ENCODE measurements around the gene GJA9. TPM values are rescaled to one million over a fixed set of nuclear protein-coding genes. Genes with fewer than 3 reads are reported as not detected.
"Not testable (repeated sequence)": the region's sequence is repeated elsewhere in the genome, so short reads cannot be mapped to it uniquely, and the experiment has no call there.

GJA9 gene
- total and polyA plus RNA-seq, 7 experiments from 2014 or later = not detected

DNA sequence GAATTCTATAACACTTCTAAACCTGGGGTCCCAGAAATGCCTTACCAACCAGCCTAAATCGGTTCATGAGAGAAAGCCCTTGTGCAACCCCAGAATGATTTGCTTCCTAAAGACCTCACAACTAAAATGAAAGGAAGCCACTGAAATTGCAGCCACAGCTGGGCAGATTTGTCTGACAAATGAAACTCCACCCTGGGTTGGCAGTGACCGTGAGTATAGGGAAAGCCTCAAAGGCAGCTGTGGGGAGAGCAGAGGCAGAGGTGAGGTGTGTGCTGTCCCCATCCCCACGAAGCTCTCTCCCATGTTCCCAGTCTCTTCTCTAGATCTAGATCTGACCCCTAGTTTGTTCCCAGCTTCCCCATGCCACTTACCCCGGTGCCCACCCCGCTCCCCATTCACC is 37.2 kb upstream of the GJA9 start:
- ChIA-PET POLR2A (no interaction called here), CTCF (no interaction called here)
- Histone ChIP-seq H3K27ac (ENCODE audit: low read depth, low read length) (no peak overlapping the region), H3K9me3 (ENCODE audit: control insufficient read depth in 2 of 3, low read length in 3 of 3) (no peaks in the 10 kb centered on the region), H3K4me1 (ENCODE audit: control insufficient read depth in 2 of 2, insufficient read depth in 2 of 2, low read length in 2 of 2) (no peaks in the 10 kb centered on the region), H3K36me3 (ENCODE audit: control insufficient read depth in 2 of 3, insufficient read depth in 3 of 3, low read length in 3 of 3) (no peaks in the 10 kb centered on the region), H3K27me3 (ENCODE audit: control insufficient read depth in 2 of 2, insufficient read depth in 2 of 2, low read length in 2 of 2) (no peaks in the 10 kb centered on the region), H3K4me3 (ENCODE audit: low read length) (no peak overlapping the region)
- peaks cover 0 to 3% (median 0%) of the 10 kb centered on the region in 7 donors for H3K4me1 Mint-ChIP-seq
- intact Hi-C loops (cut with micrococcal nuclease) = no loop called here
- H3K9me3 Mint-ChIP-seq = peaks cover 0 to 1% (median 0%) of the 10 kb centered on the region in 11 donors
- no peak overlapping the region for H3K4me3 Mint-ChIP-seq
- no peak overlapping the region for H3K27ac Mint-ChIP-seq
- no peak for ATAC-seq
- no peak for DNase-seq
- peaks cover 0 to 5% (median 0%) of the 10 kb centered on the region in 5 donors for H3K36me3 Mint-ChIP-seq
- no peaks in the 10 kb centered on the region for H3K27me3 Mint-ChIP-seq

DNA sequence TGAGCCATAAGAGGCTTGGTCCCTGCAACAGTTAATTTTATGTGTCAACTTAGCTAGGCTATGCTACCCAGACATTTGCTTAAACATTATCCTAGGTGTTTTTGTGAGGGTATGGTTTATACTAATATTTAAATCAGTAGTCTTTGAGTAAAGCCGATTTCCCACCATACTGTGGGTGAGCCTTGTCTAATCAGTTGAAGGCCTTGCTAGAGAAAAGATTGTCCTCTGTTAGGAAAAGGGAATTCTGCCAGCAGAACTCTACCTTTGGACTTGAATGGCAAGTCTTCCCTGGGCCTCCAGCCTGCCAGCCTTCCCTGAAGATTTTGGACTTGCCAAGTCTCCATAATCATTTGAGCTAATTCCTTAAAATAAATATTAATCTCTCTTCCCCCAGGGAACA is 36.4 kb upstream of the GJA9 start:
- no peaks in the 10 kb centered on the region for H3K36me3 ChIP-seq (ENCODE audit: control insufficient read depth in 2 of 3, insufficient read depth in 3 of 3, low read length in 3 of 3)
- H3K27me3 ChIP-seq (ENCODE audit: control insufficient read depth in 2 of 2, insufficient read depth in 2 of 2, low read length in 2 of 2) = no peaks in the 10 kb centered on the region
- no peak overlapping the region for H3K27ac ChIP-seq (ENCODE audit: low read depth, low read length)
- H3K9me3 ChIP-seq (ENCODE audit: control insufficient read depth in 2 of 3, low read length in 3 of 3) = no peaks in the 10 kb centered on the region
- H3K4me1 Mint-ChIP-seq = peaks cover 0 to 3% (median 0%) of the 10 kb centered on the region in 7 donors
- H3K27ac Mint-ChIP-seq = no peak overlapping the region
- POLR2A ChIA-PET = no interaction called here
- intact Hi-C loops (cut with micrococcal nuclease) = no loop called here
- no peak overlapping the region for H3K4me3 Mint-ChIP-seq
- H3K4me3 ChIP-seq (ENCODE audit: low read length) = no peak overlapping the region
- no peak for ATAC-seq
- peaks cover 0 to 5% (median 0%) of the 10 kb centered on the region in 5 donors for H3K36me3 Mint-ChIP-seq
- H3K4me1 ChIP-seq (ENCODE audit: control insufficient read depth in 2 of 2, insufficient read depth in 2 of 2, low read length in 2 of 2) = no peaks in the 10 kb centered on the region
- no peak for DNase-seq
- H3K9me3 Mint-ChIP-seq = peaks cover 0 to 1% (median 0%) of the 10 kb centered on the region in 11 donors
- H3K27me3 Mint-ChIP-seq = no peaks in the 10 kb centered on the region
- CTCF ChIA-PET = no interaction called here

DNA sequence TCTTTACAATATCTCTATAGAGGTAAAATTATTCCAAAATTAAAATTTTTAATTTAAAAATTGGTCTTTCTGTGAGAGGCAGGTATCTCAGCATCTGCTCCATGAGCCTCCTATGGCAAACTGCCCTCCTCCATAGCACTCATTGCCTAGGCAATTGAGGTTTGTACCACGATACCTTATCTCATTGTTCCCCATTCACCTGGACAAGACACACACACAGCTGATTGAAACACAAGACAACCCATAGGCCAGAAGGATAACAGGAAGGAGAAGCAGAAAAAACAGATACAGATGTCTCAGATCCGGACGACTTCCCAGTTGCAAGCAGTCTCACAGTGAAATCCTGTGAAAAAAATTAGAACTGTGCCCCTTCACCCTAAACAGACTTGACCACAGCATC is 36.0 kb upstream of the GJA9 start:
- no peak overlapping the region for H3K27ac Mint-ChIP-seq
- peaks cover 0 to 5% (median 0%) of the 10 kb centered on the region in 5 donors for H3K36me3 Mint-ChIP-seq
- ATAC-seq (no peak), DNase-seq (no peak)
- intact Hi-C loops (cut with micrococcal nuclease) = no loop called here
- H3K27me3 Mint-ChIP-seq = no peaks in the 10 kb centered on the region
- no peak overlapping the region for H3K4me3 Mint-ChIP-seq
- Histone ChIP-seq H3K9me3 (ENCODE audit: control insufficient read depth in 2 of 3, low read length in 3 of 3) (no peaks in the 10 kb centered on the region), H3K4me3 (ENCODE audit: low read length) (no peak overlapping the region), H3K27ac (ENCODE audit: low read depth, low read length) (no peak overlapping the region), H3K27me3 (ENCODE audit: control insufficient read depth in 2 of 2, insufficient read depth in 2 of 2, low read length in 2 of 2) (no peaks in the 10 kb centered on the region), H3K36me3 (ENCODE audit: control insufficient read depth in 2 of 3, insufficient read depth in 3 of 3, low read length in 3 of 3) (no peaks in the 10 kb centered on the region), H3K4me1 (ENCODE audit: control insufficient read depth in 2 of 2, insufficient read depth in 2 of 2, low read length in 2 of 2) (no peaks in the 10 kb centered on the region)
- CTCF ChIA-PET = no interaction called here
- H3K4me1 Mint-ChIP-seq = peaks cover 0 to 3% (median 0%) of the 10 kb centered on the region in 7 donors
- H3K9me3 Mint-ChIP-seq = peaks cover 0 to 1% (median 0%) of the 10 kb centered on the region in 11 donors
- POLR2A ChIA-PET = no interaction called here

DNA sequence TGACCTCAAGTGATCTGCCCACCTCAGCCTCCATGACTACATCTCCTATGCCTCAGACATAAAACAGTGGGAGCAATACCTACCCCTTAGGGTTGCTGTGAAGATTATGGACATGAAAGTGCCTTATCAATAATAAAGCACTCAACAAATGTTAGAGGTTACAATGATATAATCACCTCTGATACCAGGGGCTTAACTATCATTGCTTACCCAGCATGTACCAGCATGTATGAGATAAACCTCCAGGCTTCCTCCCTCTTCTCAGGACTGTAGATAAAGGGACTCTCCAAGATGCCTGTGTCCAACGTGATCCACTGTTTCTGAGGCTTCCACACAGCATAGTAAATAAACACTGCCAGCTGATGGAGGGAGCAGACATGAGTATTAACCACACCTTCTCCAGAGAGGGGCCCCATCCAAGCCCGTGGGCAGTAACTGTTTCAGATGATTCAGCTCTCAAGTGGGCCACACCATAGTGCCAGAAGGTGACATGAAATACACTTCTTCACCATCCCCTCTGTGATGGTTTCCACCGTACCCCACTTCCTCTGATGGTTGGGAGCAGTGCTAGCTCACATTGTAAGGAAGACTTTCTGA is 34.1 kb upstream of the GJA9 start:
- Mint-ChIP-seq H3K9me3 (peaks cover 0 to 1% (median 0%) of the 10 kb centered on the region in 11 donors), H3K4me1 (peaks cover 0 to 3% (median 0%) of the 10 kb centered on the region in 7 donors), H3K27me3 (no peaks in the 10 kb centered on the region), H3K27ac (no peak overlapping the region), H3K4me3 (no peak overlapping the region), H3K36me3 (peaks cover 0 to 5% (median 0%) of the 10 kb centered on the region in 5 donors)
- no peaks in the 10 kb centered on the region for H3K27me3 ChIP-seq (ENCODE audit: control insufficient read depth in 2 of 2, insufficient read depth in 2 of 2, low read length in 2 of 2)
- H3K36me3 ChIP-seq (ENCODE audit: control insufficient read depth in 2 of 3, insufficient read depth in 3 of 3, low read length in 3 of 3) = no peaks in the 10 kb centered on the region
- ChIA-PET CTCF (interaction anchor here (0.6 kb wide), 1 partner anchor 11 kb away, joined by 3 read pairs; no protein-coding TSS in a partner anchor), POLR2A (no interaction called here)
- H3K4me1 ChIP-seq (ENCODE audit: control insufficient read depth in 2 of 2, insufficient read depth in 2 of 2, low read length in 2 of 2) = no peaks in the 10 kb centered on the region
- H3K27ac ChIP-seq (ENCODE audit: low read depth, low read length) = no peak overlapping the region
- intact Hi-C loops (cut with micrococcal nuclease) = no loop called here
- ATAC-seq = no peak
- no peaks in the 10 kb centered on the region for H3K9me3 ChIP-seq (ENCODE audit: control insufficient read depth in 2 of 3, low read length in 3 of 3)
- no peak overlapping the region for H3K4me3 ChIP-seq (ENCODE audit: low read length)
- no peak for DNase-seq

DNA sequence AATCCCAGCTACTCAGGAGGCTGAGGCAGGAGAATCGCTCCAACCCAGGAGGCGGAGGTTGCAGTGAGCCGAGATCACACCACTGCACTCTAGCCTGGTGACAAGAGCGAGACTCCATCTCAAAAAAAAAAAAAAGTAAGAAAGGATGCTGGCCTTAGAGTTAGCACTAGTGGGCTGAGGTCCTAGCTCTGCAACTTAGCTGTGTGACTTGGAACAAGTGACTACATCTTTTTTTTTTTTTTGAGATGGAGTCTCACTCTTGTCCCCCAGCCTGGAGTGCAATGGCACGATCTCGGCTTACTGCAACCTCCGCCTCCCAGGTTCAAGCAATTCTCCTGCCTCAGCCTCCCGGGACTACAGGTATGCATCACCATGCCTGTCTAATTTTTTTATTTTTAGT is 33.5 kb upstream of the GJA9 start:
- H3K4me1 ChIP-seq (ENCODE audit: control insufficient read depth in 2 of 2, insufficient read depth in 2 of 2, low read length in 2 of 2); intact Hi-C loops (cut with micrococcal nuclease); H3K27me3 Mint-ChIP-seq; ATAC-seq; H3K27ac ChIP-seq (ENCODE audit: low read depth, low read length); H3K27ac Mint-ChIP-seq; H3K4me3 ChIP-seq (ENCODE audit: low read length); H3K36me3 Mint-ChIP-seq; H3K27me3 ChIP-seq (ENCODE audit: control insufficient read depth in 2 of 2, insufficient read depth in 2 of 2, low read length in 2 of 2); H3K4me1 Mint-ChIP-seq; H3K9me3 Mint-ChIP-seq; H3K9me3 ChIP-seq (ENCODE audit: control insufficient read depth in 2 of 3, low read length in 3 of 3); H3K4me3 Mint-ChIP-seq; H3K36me3 ChIP-seq (ENCODE audit: control insufficient read depth in 2 of 3, insufficient read depth in 3 of 3, low read length in 3 of 3); DNase-seq: not testable (repeated sequence)
- ChIA-PET POLR2A (interaction anchor here (0.7 kb wide), 1 partner anchor 8 kb away, joined by 4 read pairs; no protein-coding TSS in a partner anchor), CTCF (interaction anchor here (0.7 kb wide), 1 partner anchor 824 kb away, joined by 3 read pairs; no protein-coding TSS in a partner anchor)

DNA sequence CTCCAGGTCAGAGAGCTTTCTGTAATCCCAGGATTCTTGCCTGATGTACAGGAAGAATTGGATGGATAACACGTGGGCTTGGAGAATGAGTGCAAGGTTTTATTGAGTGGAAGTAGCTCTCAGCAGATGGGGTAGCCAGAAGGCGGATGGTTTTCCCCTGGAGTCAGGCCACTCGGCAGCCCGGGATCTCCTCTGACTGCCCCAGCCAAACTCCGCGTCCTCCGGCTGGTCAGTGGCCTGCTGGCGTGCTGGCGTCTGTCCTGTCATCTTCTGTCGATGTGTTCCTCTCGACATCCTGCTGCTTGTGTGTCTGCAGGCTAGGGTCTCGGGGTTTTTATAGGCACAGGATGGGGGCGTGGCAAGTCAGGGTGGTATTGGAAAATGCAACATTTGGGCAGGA is 27.4 kb upstream of the GJA9 start:
- Histone ChIP-seq H3K27me3 (ENCODE audit: control insufficient read depth in 2 of 2, insufficient read depth in 2 of 2, low read length in 2 of 2) (no peaks in the 10 kb centered on the region), H3K4me1 (ENCODE audit: control insufficient read depth in 2 of 2, insufficient read depth in 2 of 2, low read length in 2 of 2) (no peaks in the 10 kb centered on the region), H3K36me3 (ENCODE audit: control insufficient read depth in 2 of 3, insufficient read depth in 3 of 3, low read length in 3 of 3) (no peaks in the 10 kb centered on the region), H3K9me3 (ENCODE audit: control insufficient read depth in 2 of 3, low read length in 3 of 3) (no peaks in the 10 kb centered on the region), H3K4me3 (ENCODE audit: low read length) (no peak overlapping the region), H3K27ac (ENCODE audit: low read depth, low read length) (no peak overlapping the region)
- DNase-seq = no peak
- Mint-ChIP-seq H3K4me1 (no peaks in the 10 kb centered on the region), H3K27me3 (no peaks in the 10 kb centered on the region), H3K36me3 (peaks cover 0 to 4% (median 0%) of the 10 kb centered on the region in 5 donors), H3K27ac (no peak overlapping the region), H3K4me3 (no peak overlapping the region), H3K9me3 (peaks cover 0 to 9% (median 4%) of the 10 kb centered on the region in 11 donors)
- ChIA-PET POLR2A (no interaction called here), CTCF (no interaction called here)
- intact Hi-C loops (cut with micrococcal nuclease) = no loop called here
- ATAC-seq = no peak

DNA sequence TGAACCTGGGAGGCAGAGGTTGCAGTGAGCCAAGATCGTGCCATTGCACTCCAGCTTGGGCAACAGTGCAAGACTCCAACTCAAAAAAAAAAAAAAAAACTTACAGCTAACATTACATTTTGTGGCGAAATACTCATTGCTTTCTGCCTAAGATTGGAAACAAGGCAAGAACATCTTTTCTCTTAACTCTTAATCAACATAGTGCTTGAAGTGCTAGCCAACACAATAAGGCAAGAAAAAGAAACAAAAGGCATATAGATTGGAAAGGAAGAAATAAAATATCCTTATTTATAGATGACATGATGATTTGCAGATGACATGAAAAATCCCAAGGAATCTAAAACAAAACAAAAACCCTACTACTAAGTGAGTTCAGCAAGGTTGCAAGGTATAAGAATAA is 24.6 kb upstream of the GJA9 start:
- Histone ChIP-seq H3K9me3 (ENCODE audit: control insufficient read depth in 2 of 3, low read length in 3 of 3) (no peaks in the 10 kb centered on the region), H3K27ac (ENCODE audit: low read depth, low read length) (no peak overlapping the region), H3K36me3 (ENCODE audit: control insufficient read depth in 2 of 3, insufficient read depth in 3 of 3, low read length in 3 of 3) (no peaks in the 10 kb centered on the region), H3K4me3 (ENCODE audit: low read length) (no peak overlapping the region), H3K4me1 (ENCODE audit: control insufficient read depth in 2 of 2, insufficient read depth in 2 of 2, low read length in 2 of 2) (no peaks in the 10 kb centered on the region), H3K27me3 (ENCODE audit: control insufficient read depth in 2 of 2, insufficient read depth in 2 of 2, low read length in 2 of 2) (no peaks in the 10 kb centered on the region)
- no peak for ATAC-seq
- ChIA-PET CTCF (no interaction called here), POLR2A (no interaction called here)
- DNase-seq = no peak
- Mint-ChIP-seq H3K27ac (no peak overlapping the region), H3K36me3 (peaks cover 0 to 4% (median 0%) of the 10 kb centered on the region in 5 donors), H3K4me3 (no peak overlapping the region), H3K4me1 (no peaks in the 10 kb centered on the region), H3K9me3 (peaks cover 0 to 9% (median 4%) of the 10 kb centered on the region in 11 donors), H3K27me3 (no peaks in the 10 kb centered on the region)
- intact Hi-C loops (cut with micrococcal nuclease) = no loop called here

Data from naive thymus-derived CD4-positive, alpha-beta T cell (primary cell).